Testis (tissue), 3 donors: ENCODE measurements around the gene ADAM10. TPM values are rescaled to one million over a fixed set of nuclear protein-coding genes. Genes with fewer than 3 reads are reported as not detected.

Experiments
- DNase-seq: peaks from one replicate; pipeline ENCODE4 v3.0.0-alpha.2; 2019
- H3K27ac ChIP-seq, 2 donors: fragments of 200-600 bp; sonication (generic); one replicate each; pipeline ENCODE4 v1.5.1; 2019
- H3K27me3 ChIP-seq: fragments of 200-600 bp; sonication (generic); one replicate; pipeline ENCODE4 v1.5.1; 2019
- H3K36me3 ChIP-seq: fragments of 200-600 bp; sonication (generic); one replicate; pipeline ENCODE4 v1.5.1; 2017; ENCODE audit warnings: low read depth; ENCODE audit errors: missing control alignments
- H3K4me1 ChIP-seq: fragments of 200-600 bp; sonication (generic); one replicate; pipeline ENCODE4 v1.5.1; 2019
- H3K4me3 ChIP-seq, 2 donors: fragments of 200-600 bp; sonication (generic); one replicate each; pipeline ENCODE4 v1.5.1; 2017 to 2019
- H3K9me3 ChIP-seq: fragments of 200-600 bp; sonication (generic); one replicate; pipeline ENCODE4 v1.5.1; 2017
- POLR2A ChIP-seq: fragments of 450-650 bp; IDR thresholded peaks from one replicate; pipeline ENCODE4 v1.6.1; 2017; ENCODE audit warnings: antibody characterized with exemption, mild to moderate bottlenecking, moderate library complexity
- WGBS, 2 donors: methylation state at CpG; one replicate each; pipeline ENCODE4 v1.1.5; 2018; 5-methylcytosine and 5-hydroxymethylcytosine counted together
- intact Hi-C: fragments of 100-400 bp; cut with DNase I; formaldehyde crosslinking; loops from one replicate; pipeline ENCODE4 v1.15.1; 2023; ENCODE audit warnings: low total_unique reads
- polyA plus RNA-seq: library from polyadenylated mRNA; stranded (reverse); fragments of 350-450 nt; fragmentation: Illumina TruSeq; extraction: RNeasy Lipid Tissue Mini Kit (QIAGEN cat#74804); gene quantifications from one replicate; pipeline ENCODE4 v1.2.3, GENCODE V29; 2014; ENCODE audit warnings: low read depth, low replicate concordance; ENCODE audit not compliant: insufficient read depth
- total RNA-seq, 2 donors: library from RNA; depleted of rRNA; stranded (reverse); fragments of >200 nt; gene quantifications; one replicate each; pipeline ENCODE4 v1.2.3, GENCODE V29; 2016
- TF ChIP-seq, protein P1 (sequence below), 3 experiments: fragments of 450-650 bp in 2 of 3; fragments of 200-600 bp in 1 of 3; sonication (generic) in 1 of 3; IDR thresholded peaks; one replicate each; pipeline ENCODE4 v1.5.1; 2016 to 2019; ENCODE audit warnings: antibody characterized with exemption in 3 of 3, mild to moderate bottlenecking in 2 of 3, moderate library complexity in 1 of 3

ADAM10 gene
- total and polyA plus RNA-seq, 3 donors from 2014 or later: 46.2 to 65.5 (median 58.7) TPM

DNA sequence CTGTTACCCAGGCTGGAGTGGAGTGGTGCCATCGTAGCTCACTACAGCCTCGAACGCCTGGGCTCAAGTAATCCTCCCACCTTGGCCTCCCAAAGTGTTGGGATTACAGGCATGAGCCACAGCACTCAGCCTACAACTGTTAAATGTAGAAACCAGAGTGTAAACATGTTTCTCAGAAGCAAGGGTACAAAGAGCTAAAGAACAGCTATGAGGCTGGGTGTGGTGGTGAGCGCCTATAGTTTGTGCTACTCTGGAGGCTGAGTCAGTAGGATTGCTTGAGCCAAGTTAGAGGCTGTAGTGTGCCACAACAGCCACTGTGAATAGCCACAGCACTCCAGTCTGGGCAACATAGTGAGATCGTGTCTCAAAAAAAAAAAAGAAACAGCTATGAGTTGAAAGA, 16.8 kb upstream of the ADAM10 start:
- WGBS, 2 donors: 93 to 97% methylated on average over 5 of the region's 5 CpGs
- no peak for DNase-seq
- intact Hi-C loops: no loop called here

DNA sequence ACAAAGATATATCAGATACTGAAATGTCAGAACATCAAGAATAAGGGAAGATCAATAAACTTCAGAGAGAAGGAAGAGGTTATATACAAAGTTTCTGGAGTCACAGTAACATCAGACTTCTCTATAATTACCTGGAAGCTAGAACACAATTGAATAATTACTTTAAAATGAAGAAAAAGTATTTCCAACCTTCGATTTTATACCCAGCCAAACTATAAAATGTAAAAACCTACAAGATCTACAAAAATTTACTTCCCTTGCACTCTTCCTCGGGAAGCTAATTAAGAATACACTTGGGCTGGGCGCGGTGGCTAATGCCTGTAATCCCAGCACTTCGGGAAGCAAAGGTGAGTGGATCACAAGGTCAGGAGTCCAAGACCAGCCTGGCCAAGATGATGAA, 15.0 kb upstream of the ADAM10 start:
- H3K9me3 ChIP-seq: no peaks in the 10 kb centered on the region
- TF ChIP-seq, protein P1, sequence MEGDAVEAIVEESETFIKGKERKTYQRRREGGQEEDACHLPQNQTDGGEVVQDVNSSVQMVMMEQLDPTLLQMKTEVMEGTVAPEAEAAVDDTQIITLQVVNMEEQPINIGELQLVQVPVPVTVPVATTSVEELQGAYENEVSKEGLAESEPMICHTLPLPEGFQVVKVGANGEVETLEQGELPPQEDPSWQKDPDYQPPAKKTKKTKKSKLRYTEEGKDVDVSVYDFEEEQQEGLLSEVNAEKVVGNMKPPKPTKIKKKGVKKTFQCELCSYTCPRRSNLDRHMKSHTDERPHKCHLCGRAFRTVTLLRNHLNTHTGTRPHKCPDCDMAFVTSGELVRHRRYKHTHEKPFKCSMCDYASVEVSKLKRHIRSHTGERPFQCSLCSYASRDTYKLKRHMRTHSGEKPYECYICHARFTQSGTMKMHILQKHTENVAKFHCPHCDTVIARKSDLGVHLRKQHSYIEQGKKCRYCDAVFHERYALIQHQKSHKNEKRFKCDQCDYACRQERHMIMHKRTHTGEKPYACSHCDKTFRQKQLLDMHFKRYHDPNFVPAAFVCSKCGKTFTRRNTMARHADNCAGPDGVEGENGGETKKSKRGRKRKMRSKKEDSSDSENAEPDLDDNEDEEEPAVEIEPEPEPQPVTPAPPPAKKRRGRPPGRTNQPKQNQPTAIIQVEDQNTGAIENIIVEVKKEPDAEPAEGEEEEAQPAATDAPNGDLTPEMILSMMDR (IDR thresholded peaks at IDR 0.05): no peak
- no peak for TF ChIP-seq POLR2A
- H3K27ac ChIP-seq: no peak overlapping the region
- no peaks in the 10 kb centered on the region for H3K27me3 ChIP-seq
- no peaks in the 10 kb centered on the region for H3K36me3 ChIP-seq
- no peak for DNase-seq
- WGBS, 2 donors: 93 to 97% methylated on average over 5 of the region's 5 CpGs
- intact Hi-C loops: no loop called here
- no peak overlapping the region for H3K4me3 ChIP-seq
- H3K4me1 ChIP-seq: no peaks in the 10 kb centered on the region

More for the DNA sequence above, 16.8 kb upstream of the ADAM10 start:
- Histone ChIP-seq H3K27me3 (no peaks in the 10 kb centered on the region), H3K4me3 (no peak overlapping the region), H3K27ac (no peak overlapping the region), H3K4me1 (no peaks in the 10 kb centered on the region), H3K36me3 (no peaks in the 10 kb centered on the region), H3K9me3 (no peaks in the 10 kb centered on the region)
- no peak for TF ChIP-seq POLR2A

DNA sequence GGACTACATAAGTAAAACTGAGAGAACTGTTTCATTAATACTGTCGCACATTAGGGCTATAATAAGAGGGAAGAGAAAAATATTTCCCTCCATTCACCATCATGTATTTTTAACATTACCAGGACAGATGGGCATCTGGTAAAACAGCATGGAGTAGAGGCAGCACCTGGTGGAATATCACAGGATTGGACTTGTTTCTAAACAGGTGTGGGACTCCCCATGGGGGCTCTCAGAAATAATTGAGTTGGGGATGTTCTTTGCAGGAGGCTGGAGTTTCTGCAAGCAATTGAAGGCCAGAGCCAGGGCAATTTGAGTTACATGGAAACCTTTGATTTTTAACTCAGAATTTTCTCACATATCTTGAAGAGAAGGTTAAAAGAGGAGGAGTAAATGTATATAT, 13.2 kb upstream of the ADAM10 start:
- H3K9me3 ChIP-seq: no peaks in the 10 kb centered on the region
- no peaks in the 10 kb centered on the region for H3K36me3 ChIP-seq
- H3K4me3 ChIP-seq: no peak overlapping the region
- 93 to 100% methylated on average over 1 of the region's 1 CpG for WGBS, 2 donors
- TF ChIP-seq, protein P1 (IDR thresholded peaks at IDR 0.05): no peak
- no peak for TF ChIP-seq POLR2A
- intact Hi-C loops: no loop called here
- H3K27me3 ChIP-seq: no peaks in the 10 kb centered on the region
- no peak overlapping the region for H3K27ac ChIP-seq
- H3K4me1 ChIP-seq: no peaks in the 10 kb centered on the region
- no peak for DNase-seq

DNA sequence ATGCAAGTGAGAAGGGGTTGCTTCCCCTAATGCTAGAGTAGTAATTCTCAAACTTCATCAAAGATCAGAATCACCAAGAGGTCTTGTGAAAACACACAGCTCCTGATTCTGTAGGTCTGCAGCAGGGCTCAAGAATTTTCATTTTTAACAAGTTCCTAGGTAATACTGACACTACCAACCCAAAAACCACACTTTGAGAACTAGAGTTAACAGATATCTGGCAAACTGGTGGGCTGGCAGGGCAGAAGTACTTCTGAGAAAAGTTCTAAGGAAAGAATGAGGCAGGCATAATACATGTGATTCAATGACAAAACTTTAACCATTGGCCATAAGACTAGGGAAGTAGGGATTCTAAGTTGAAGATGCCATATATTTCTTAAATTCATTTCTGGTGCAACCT, 12.8 kb upstream of the ADAM10 start:
- no peak overlapping the region for H3K27ac ChIP-seq
- no peak overlapping the region for H3K4me3 ChIP-seq
- H3K36me3 ChIP-seq: no peaks in the 10 kb centered on the region
- TF ChIP-seq, protein P1 (IDR thresholded peaks at IDR 0.05): no peak
- no peak for TF ChIP-seq POLR2A
- intact Hi-C loops: no loop called here
- DNase-seq: no peak
- H3K4me1 ChIP-seq: no peaks in the 10 kb centered on the region
- H3K27me3 ChIP-seq: no peaks in the 10 kb centered on the region
- no peaks in the 10 kb centered on the region for H3K9me3 ChIP-seq

DNA sequence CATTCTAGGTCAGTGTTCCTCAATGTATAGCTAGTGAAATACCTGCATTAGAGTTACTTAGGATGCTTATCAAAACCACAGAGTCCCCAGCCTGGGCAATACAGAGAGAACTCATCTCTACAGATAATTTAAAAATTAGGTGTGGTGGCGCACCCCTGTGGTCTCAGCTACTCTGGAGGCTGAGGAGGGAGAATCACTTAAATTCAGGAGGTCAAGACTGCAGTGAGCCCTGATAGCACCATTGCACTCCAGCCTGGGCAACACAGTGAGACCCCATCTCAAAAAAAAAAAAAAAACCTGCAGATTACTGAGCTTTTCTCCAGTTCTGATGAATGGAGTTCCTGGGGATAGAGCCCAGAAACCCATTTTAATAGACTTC, 11.5 kb upstream of the ADAM10 start:
- H3K9me3 ChIP-seq: no peaks in the 10 kb centered on the region
- no peaks in the 10 kb centered on the region for H3K27me3 ChIP-seq
- intact Hi-C loops: no loop called here
- no peaks in the 10 kb centered on the region for H3K36me3 ChIP-seq
- H3K4me3 ChIP-seq: no peak overlapping the region
- H3K4me1 ChIP-seq: no peaks in the 10 kb centered on the region
- DNase-seq: no peak
- no peak overlapping the region for H3K27ac ChIP-seq
- TF ChIP-seq, protein P1 (IDR thresholded peaks at IDR 0.05): no peak
- no peak for TF ChIP-seq POLR2A
- WGBS, 2 donors: 80 to 92% methylated on average over 1 of the region's 1 CpG
